T-cell (primary cell): ENCODE data around the gene KIF3C. TPM values are rescaled to one million over a fixed set of nuclear protein-coding genes. Genes with fewer than 3 reads are reported as not detected.
"Not testable (repeated sequence)": the region's sequence is repeated elsewhere in the genome, so short reads cannot be mapped to it uniquely, and the experiment has no call there.

ENCODE experiments used
- ATAC-seq, 4 experiments: fragments of 200-7000 bp in 3 of 4; fragments of 150-1000 bp in 1 of 4; cut with Tn5 transposase; replicated peaks in 1 of 4; 1 replicate in 3 of 4; 2 replicates in 1 of 4; pipeline ENCODE4 v1.10.0; 2021; ENCODE audit warnings: moderate library complexity in 3 of 4, mild to moderate bottlenecking in 2 of 4, moderate number of reproducible peaks in 1 of 4
- CTCF ChIA-PET, 2 donors: fragments of 300-600 bp; sonication (Branson Sonifier 250); formaldehyde crosslinking; loops; one replicate each; lab custom pipeline; 2022; ENCODE audit warnings: antibody characterized with exemption in 2 of 2; lab: Charles Lee
- POLR2A ChIA-PET, 2 donors: fragments of 300-600 bp; sonication (Branson Sonifier 250); formaldehyde crosslinking; loops; one replicate each; lab custom pipeline; 2022; ENCODE audit warnings: antibody characterized with exemption in 2 of 2; lab: Charles Lee
- DNase-seq, 35 experiments: peaks; one replicate each; pipeline versions ENCODE4 v3.0.0 to v3.0.0-alpha.2; 2013 to 2023
- H3K27ac ChIP-seq: one replicate; pipeline ENCODE4 v1.5.1; 2013; ENCODE audit warnings: low read length
- H3K27me3 ChIP-seq, 2 experiments: replicated peaks in 1 of 2; 1 replicate in 1 of 2; 2 replicates in 1 of 2; pipeline versions ENCODE4 v1.6.1 to v1.7.0; 2013; ENCODE audit warnings: low read length in 1 of 2, mixed read lengths in 1 of 2; ENCODE audit not compliant: control insufficient read depth in 2 of 2, insufficient read depth in 2 of 2; ENCODE audit errors: extremely low read depth in 1 of 2
- H3K36me3 ChIP-seq, 2 donors: 1 replicate in 1 of 2; 2 replicates in 1 of 2; pipeline versions ENCODE4 v1.6.1 to v1.7.0; 2013; ENCODE audit warnings: low read length in 1 of 2; ENCODE audit not compliant: control insufficient read depth in 2 of 2, insufficient read depth in 1 of 2; ENCODE audit errors: extremely low read depth in 1 of 2
- H3K4me1 ChIP-seq, 2 experiments: 1 replicate in 1 of 2; 2 replicates in 1 of 2; pipeline versions ENCODE4 v1.6.1 to v1.7.0; 2013; ENCODE audit warnings: low read length in 2 of 2, mixed read lengths in 1 of 2; ENCODE audit not compliant: insufficient read depth in 2 of 2, control insufficient read depth in 1 of 2; ENCODE audit errors: extremely low read depth in 1 of 2
- H3K4me3 ChIP-seq, 2 donors: 1 replicate in 1 of 2; 2 replicates in 1 of 2; pipeline versions ENCODE4 v1.5.1 to v1.7.0; 2013; ENCODE audit warnings: mild to moderate bottlenecking in 2 of 2, low read length in 1 of 2, moderate library complexity in 1 of 2; ENCODE audit not compliant: control insufficient read depth in 1 of 2; ENCODE audit errors: extremely low read depth in 1 of 2
- H3K9me3 ChIP-seq: 2 replicates; pipeline ENCODE4 v1.7.0; 2013
- H3K27ac Mint-ChIP-seq, 2 donors: one replicate each; pipeline ENCODE4 v1.8.0; 2020 to 2021; ENCODE audit warnings: mild to moderate bottlenecking in 2 of 2, mixed read lengths in 2 of 2
- H3K27me3 Mint-ChIP-seq, 2 donors: one replicate each; pipeline ENCODE4 v1.8.0; 2021 to 2022; ENCODE audit warnings: mixed read lengths in 2 of 2
- H3K36me3 Mint-ChIP-seq: one replicate; pipeline ENCODE4 v1.8.0; 2021; ENCODE audit warnings: mixed read lengths
- H3K4me1 Mint-ChIP-seq, 3 donors: one replicate each; pipeline ENCODE4 v1.8.0; 2020 to 2022; ENCODE audit warnings: mixed read lengths in 3 of 3, mild to moderate bottlenecking in 1 of 3
- H3K4me3 Mint-ChIP-seq, 3 donors: one replicate each; pipeline ENCODE4 v1.8.0; 2020 to 2022; ENCODE audit warnings: mild to moderate bottlenecking in 3 of 3, mixed read lengths in 3 of 3, moderate library complexity in 3 of 3
- H3K9me3 Mint-ChIP-seq, 3 donors: one replicate each; pipeline ENCODE4 v1.8.0; 2020 to 2022; ENCODE audit warnings: mixed read lengths in 3 of 3
- WGBS: methylation state at CpG from one replicate; pipeline ENCODE4 v1.1.5; 2013; ENCODE audit warnings: missing lambda C conversion rate; ENCODE audit not compliant: insufficient coverage; 5-methylcytosine and 5-hydroxymethylcytosine counted together
- total RNA-seq, 35 experiments: library from RNA in 6 of 35; stranded (reverse) in 6 of 35; fragments of 120-200 nt in 1 of 35; gene quantifications; one replicate each; pipeline versions ENCODE4 v1.2.1 to v1.2.4 and lab custom pipeline; 2013 to 2026

Gene KIF3C
- total RNA-seq, 5 donors from 2014 or later (not counting 1 experiment from before 2014, with no cell fraction given): 3.3 to 8.6 (median 6.9) TPM

DNA sequence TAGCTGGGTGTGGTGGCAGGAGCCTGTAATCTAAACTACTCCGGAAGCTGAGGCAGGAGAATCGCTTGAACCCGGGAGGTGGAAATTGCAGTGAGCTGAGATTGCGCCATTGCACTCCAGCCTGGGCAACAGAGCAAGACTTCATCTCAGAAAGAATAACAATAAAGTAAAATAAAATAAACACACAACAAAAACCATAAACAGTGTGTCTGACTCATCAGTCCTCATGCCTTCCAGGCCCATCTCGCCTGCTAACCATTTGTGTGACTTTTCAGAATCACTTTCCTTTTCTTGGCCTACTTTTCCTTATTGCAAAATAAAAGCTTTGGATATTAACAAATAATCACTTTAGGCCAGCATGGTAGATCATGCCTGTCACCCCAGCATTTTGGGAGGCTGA, 62.0 kb downstream of the KIF3C start:
- H3K36me3 Mint-ChIP-seq: no peaks in the 10 kb centered on the region
- ChIA-PET POLR2A (interaction anchor here in 1 of 2 donors (0.6 kb wide), 1 partner anchor 341 kb away, joined by 9 read pairs; no protein-coding TSS in a partner anchor), CTCF (no interaction called here)
- DNase-seq: no peak
- Histone ChIP-seq H3K9me3 (no peaks in the 10 kb centered on the region), H3K4me3 (no peak overlapping the region), H3K27me3 (peaks cover 0 to 4% of the 10 kb centered on the region in 2 experiments), H3K27ac (no peak overlapping the region), H3K36me3 (no peaks in the 10 kb centered on the region), H3K4me1 (peaks cover 0 to 10% of the 10 kb centered on the region in 2 experiments)
- H3K4me3 Mint-ChIP-seq: no peak overlapping the region
- WGBS: no CpG with 5 or more reads among the region's 5 CpGs
- H3K9me3 Mint-ChIP-seq: no peaks in the 10 kb centered on the region
- no peak for ATAC-seq
- peaks cover 8 to 12% (median 11%) of the 10 kb centered on the region in 3 donors for H3K4me1 Mint-ChIP-seq
- H3K27ac Mint-ChIP-seq: no peak overlapping the region
- no peaks in the 10 kb centered on the region for H3K27me3 Mint-ChIP-seq

DNA sequence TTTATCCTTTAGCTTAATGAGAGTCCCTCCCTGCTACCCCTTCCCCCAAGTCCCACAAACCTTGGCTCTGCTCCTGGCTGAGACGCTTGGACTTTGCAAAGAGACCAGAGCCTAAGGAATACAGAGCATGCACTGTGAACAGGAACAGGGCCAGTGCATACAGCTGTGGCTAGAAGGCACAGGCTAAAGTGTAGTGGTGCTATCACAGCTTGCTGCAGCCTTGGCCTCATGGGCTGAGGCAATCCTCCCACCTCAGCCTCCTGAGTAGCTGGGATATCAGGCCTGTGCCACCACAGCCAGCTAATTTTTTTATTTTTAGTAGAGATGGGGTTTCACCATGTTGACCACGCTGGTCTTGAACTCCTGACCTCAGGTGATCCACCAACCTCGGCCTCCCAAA, 64.5 kb downstream of the KIF3C start:
- Histone ChIP-seq H3K36me3 (no peaks in the 10 kb centered on the region), H3K27ac (no peak overlapping the region), H3K27me3 (peaks cover 0 to 4% of the 10 kb centered on the region in 2 experiments), H3K4me3 (no peak overlapping the region), H3K4me1 (peaks cover 5 to 10% of the 10 kb centered on the region in 2 experiments), H3K9me3 (no peaks in the 10 kb centered on the region)
- ATAC-seq: no peak
- 79% methylated on average over 3 of the region's 3 CpGs for WGBS
- ChIA-PET CTCF (interaction anchor here (0.5 to 2.0 kb wide), 3 partner anchors 32 to 216 kb away, joined by 3 to 5 read pairs (median 4); no protein-coding TSS in a partner anchor), POLR2A (interaction anchor here in 1 of 2 donors (0.5 kb wide), 1 partner anchor 33 kb away, joined by 5 read pairs; no protein-coding TSS in a partner anchor)
- Mint-ChIP-seq H3K4me1 (peaks cover 8 to 17% (median 17%) of the 10 kb centered on the region in 3 donors), H3K4me3 (no peak overlapping the region), H3K36me3 (no peaks in the 10 kb centered on the region), H3K9me3 (no peaks in the 10 kb centered on the region), H3K27me3 (no peaks in the 10 kb centered on the region), H3K27ac (no peak overlapping the region)
- DNase-seq: no peak

DNA sequence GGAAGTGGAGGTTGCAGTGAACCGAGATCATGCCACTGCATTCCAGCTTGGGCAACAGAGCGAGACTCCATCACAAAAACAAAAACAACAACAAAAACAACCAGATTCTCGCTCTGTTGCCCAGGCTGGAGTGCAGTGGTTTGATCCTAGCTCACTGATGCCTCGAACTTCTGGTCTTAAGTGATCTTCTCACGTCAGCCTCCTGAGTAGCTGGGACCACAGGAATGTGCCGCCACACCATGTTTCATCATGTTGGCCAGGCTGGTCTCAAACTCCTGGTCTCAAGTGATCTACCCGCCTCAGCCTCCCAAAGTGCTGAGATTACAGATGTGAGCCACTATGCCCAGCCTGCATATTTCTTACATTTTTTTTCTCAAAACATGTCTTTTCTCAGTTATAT, 64.9 kb downstream of the KIF3C start:
- not testable (repeated sequence) for H3K27ac ChIP-seq, ATAC-seq, H3K4me1 ChIP-seq, H3K9me3 ChIP-seq, H3K9me3 Mint-ChIP-seq, H3K4me3 ChIP-seq, H3K27me3 ChIP-seq, H3K4me3 Mint-ChIP-seq, H3K36me3 Mint-ChIP-seq, H3K27ac Mint-ChIP-seq, H3K27me3 Mint-ChIP-seq, DNase-seq, H3K36me3 ChIP-seq
- ChIA-PET POLR2A (interaction anchor here in 1 of 2 donors (0.5 kb wide), 1 partner anchor 33 kb away, joined by 5 read pairs; no protein-coding TSS in a partner anchor), CTCF (interaction anchor here (0.5 to 2.0 kb wide), 3 partner anchors 33 to 216 kb away, joined by 3 to 5 read pairs (median 4); no protein-coding TSS in a partner anchor)
- H3K4me1 Mint-ChIP-seq: peaks cover 8 to 18% (median 17%) of the 10 kb centered on the region in 3 donors
- whole genome bisulfite sequencing: 93% methylated on average over 6 of the region's 7 CpGs

DNA sequence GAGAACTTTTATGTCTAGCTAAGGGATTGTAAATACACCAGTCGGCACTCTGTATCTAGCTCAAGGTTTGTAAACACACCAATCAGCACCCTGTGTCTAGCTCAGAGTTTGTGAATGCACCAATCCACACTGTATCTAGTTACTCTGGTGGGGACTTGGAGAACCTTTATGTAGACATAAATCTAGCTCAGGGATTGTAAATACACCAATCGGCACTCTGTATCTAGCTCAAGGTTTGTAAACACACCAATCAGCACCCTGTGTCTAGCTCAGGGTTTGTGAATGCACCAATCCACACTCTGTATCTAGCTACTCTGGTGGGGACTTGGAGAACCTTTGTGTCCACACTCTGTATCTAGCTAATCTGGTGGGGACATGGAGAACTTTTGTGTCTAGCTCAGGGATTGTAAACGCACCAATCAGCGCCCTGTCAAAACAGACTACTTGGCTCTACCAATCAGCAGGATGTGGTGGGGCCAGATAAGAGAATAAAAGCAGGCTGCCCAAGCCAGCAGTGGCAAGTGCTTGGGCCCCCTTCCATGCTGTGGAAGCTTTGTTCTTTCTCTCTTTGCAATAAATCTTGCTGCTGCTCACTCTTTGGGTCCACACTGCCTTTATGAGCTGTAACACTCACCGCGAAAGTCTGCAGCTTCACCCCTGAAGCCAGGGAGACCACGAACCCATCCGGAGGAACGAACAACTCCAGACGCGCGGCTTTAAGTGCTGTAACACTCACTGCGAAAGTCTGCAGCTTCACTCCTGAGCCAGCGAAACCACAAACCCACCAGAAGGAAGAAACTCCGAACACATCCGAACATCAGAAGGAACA, 66.1 kb downstream of the KIF3C start:
- H3K4me3 Mint-ChIP-seq: peak overlapping the region; percentile 68 to 79 (median 78)
- POLR2A ChIA-PET, H3K36me3 ChIP-seq, H3K36me3 Mint-ChIP-seq, H3K27me3 Mint-ChIP-seq, H3K9me3 Mint-ChIP-seq, H3K4me1 ChIP-seq, H3K27me3 ChIP-seq, H3K9me3 ChIP-seq: not testable (repeated sequence)
- H3K4me1 Mint-ChIP-seq: peaks cover 8 to 18% (median 17%) of the 10 kb centered on the region in 3 donors
- H3K27ac Mint-ChIP-seq: peak overlapping the region; percentile 79 to 84
- peak overlapping the region; percentile 45 for H3K27ac ChIP-seq
- ATAC-seq (peak in 2 of 4 experiments; percentile 71 to 73), DNase-seq (peak; percentile 3 to 54 (median 28))
- WGBS: 2% methylated on average over 12 of the region's 16 CpGs
- H3K4me3 ChIP-seq: peak overlapping the region; percentile 45
- CTCF ChIA-PET: interaction anchor here in 1 of 2 donors (0.6 to 2.0 kb wide), 3 partner anchors 38 to 250 kb away, joined by 4 to 7 read pairs (median 5); partner anchors contain the start of gene ASXL2

DNA sequence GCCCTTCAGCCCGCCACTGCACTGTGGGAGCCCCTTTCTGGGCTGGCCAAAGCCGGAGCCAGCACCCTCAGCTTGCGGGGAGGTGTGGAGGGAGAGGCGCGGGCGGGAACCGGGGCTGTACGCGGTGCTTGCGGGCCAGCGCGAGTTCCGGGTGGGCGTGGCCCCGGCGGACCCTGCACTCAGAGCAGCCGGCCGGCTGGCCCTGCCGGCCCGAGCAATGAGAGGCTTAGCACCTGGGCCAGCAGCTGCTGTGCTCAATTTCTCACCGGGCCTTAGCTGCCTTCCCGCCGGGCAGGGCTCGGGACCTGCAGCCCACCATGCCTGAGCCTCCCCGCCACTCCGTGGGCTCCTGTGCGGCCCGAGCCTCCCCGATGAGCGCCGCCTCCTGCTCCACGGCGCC, 66.9 kb downstream of the KIF3C start:
- H3K36me3 Mint-ChIP-seq, H3K9me3 Mint-ChIP-seq, ATAC-seq, H3K4me1 ChIP-seq, H3K27me3 ChIP-seq, H3K27ac ChIP-seq, H3K27me3 Mint-ChIP-seq, DNase-seq, H3K9me3 ChIP-seq, H3K4me3 ChIP-seq, H3K4me3 Mint-ChIP-seq, H3K36me3 ChIP-seq, H3K27ac Mint-ChIP-seq, POLR2A ChIA-PET: not testable (repeated sequence)
- CTCF ChIA-PET: interaction anchor here in 1 of 2 donors (0.6 to 1.6 kb wide), 2 partner anchors 37 to 250 kb away, joined by 4 to 7 read pairs; partner anchors contain the start of gene ASXL2
- peaks cover 8 to 18% (median 17%) of the 10 kb centered on the region in 3 donors for H3K4me1 Mint-ChIP-seq
- 97% methylated on average over 33 of the region's 33 CpGs for WGBS

DNA sequence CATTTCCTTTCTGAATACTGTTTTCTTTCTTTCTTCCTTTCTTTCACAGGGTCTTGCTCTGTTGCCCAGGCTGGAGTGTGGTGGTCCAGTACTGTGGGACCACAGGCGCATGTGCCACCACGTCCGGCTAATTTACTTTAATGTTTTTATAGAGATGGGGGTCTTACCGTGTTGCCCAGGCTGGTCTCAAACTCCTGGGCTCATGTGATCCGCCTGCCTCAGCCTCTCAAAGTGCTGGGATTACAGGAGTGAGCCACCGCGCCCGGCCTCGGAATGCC, 68.7 kb downstream of the KIF3C start:
- DNase-seq, H3K9me3 ChIP-seq, H3K9me3 Mint-ChIP-seq, H3K4me3 Mint-ChIP-seq, POLR2A ChIA-PET, H3K27ac ChIP-seq, H3K27me3 ChIP-seq, H3K27ac Mint-ChIP-seq, H3K4me1 ChIP-seq, H3K36me3 ChIP-seq, H3K36me3 Mint-ChIP-seq, CTCF ChIA-PET, ATAC-seq, H3K27me3 Mint-ChIP-seq, H3K4me3 ChIP-seq: not testable (repeated sequence)
- WGBS: 93% methylated on average over 7 of the region's 9 CpGs
- H3K4me1 Mint-ChIP-seq: peaks cover 8 to 18% (median 17%) of the 10 kb centered on the region in 3 donors
